Neural cell (in vitro differentiated cells): ENCODE results near the gene BLVRA.

Experiments
- EZH2 ChIP-seq: fragments of 200-600, 300-800 bp; shearing (Covaris generic), sonication (generic); IDR thresholded peaks from 2 replicates; pipeline ENCODE4 v1.6.1; 2014; ENCODE audit warnings: antibody characterized with exemption, low read length, borderline replicate concordance, mild to moderate bottlenecking; ENCODE audit not compliant: insufficient read depth, poor library complexity, severe bottlenecking
- POLR2AphosphoS5 ChIP-seq: IDR thresholded peaks from 2 replicates; pipeline ENCODE4 v1.6.1; 2012
- RAD21 ChIP-seq: fragments of 450-650 bp; conservative IDR thresholded peaks from 2 replicates; pipeline ENCODE4 v1.6.1; 2014; ENCODE audit warnings: antibody characterized with exemption, mild to moderate bottlenecking, moderate library complexity
- TF ChIP-seq, protein P1 (sequence below): fragments of 450-650 bp; IDR thresholded peaks from 2 replicates; pipeline ENCODE4 v1.5.1; 2014; ENCODE audit warnings: antibody characterized with exemption, mild to moderate bottlenecking, moderate library complexity; ENCODE audit not compliant: poor library complexity, severe bottlenecking

GRCh38 chr7:43851805-43852204 is 93.3 kb downstream of the BLVRA start:
- no peak for TF ChIP-seq RAD21
- TF ChIP-seq, protein P1, sequence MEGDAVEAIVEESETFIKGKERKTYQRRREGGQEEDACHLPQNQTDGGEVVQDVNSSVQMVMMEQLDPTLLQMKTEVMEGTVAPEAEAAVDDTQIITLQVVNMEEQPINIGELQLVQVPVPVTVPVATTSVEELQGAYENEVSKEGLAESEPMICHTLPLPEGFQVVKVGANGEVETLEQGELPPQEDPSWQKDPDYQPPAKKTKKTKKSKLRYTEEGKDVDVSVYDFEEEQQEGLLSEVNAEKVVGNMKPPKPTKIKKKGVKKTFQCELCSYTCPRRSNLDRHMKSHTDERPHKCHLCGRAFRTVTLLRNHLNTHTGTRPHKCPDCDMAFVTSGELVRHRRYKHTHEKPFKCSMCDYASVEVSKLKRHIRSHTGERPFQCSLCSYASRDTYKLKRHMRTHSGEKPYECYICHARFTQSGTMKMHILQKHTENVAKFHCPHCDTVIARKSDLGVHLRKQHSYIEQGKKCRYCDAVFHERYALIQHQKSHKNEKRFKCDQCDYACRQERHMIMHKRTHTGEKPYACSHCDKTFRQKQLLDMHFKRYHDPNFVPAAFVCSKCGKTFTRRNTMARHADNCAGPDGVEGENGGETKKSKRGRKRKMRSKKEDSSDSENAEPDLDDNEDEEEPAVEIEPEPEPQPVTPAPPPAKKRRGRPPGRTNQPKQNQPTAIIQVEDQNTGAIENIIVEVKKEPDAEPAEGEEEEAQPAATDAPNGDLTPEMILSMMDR = no peak
- TF ChIP-seq POLR2AphosphoS5 = no peak
- no peak for TF ChIP-seq EZH2
